GM12892 (cell line): ENCODE results near the gene CCDC194.

ENCODE experiments used
- POLR2A ChIP-seq: IDR thresholded peaks from 2 replicates; pipeline ENCODE4 v1.6.1; 2011; ENCODE audit warnings: low read depth, low read length, control low read depth
- POLR2AphosphoS5 ChIP-seq: IDR thresholded peaks from 2 replicates; pipeline ENCODE4 v1.6.1; 2011; ENCODE audit warnings: low read depth, low read length, control low read depth
- TAF1 ChIP-seq: IDR thresholded peaks from 2 replicates; pipeline ENCODE4 v1.6.1; 2011; ENCODE audit warnings: low read depth, mild to moderate bottlenecking, control low read depth, low read length, borderline replicate concordance

- TF ChIP-seq POLR2AphosphoS5 (no peak), POLR2A (no peak), TAF1 (no peak)
Measured at GRCh38 chr19:17429641-17430113, 35.7 kb upstream of the CCDC194 start.
